CD4-positive, alpha-beta T cell treated with Interleukin-15 for 4 hours (primary cell): ENCODE data around the gene PTGER3.
"Not testable (repeated sequence)": the region's sequence is repeated elsewhere in the genome, so short reads cannot be mapped to it uniquely, and the experiment has no call there.

Experiments
- DNase-seq: peaks from one replicate; pipeline ENCODE4 v3.0.0-alpha.2; 2020; ENCODE audit warnings: low spot score

PTGER3 gene

GRCh38 chr1:70947835-70948234 lies 99.8 kb downstream of the PTGER3 start:
- DNase-seq: no peak

DNA sequence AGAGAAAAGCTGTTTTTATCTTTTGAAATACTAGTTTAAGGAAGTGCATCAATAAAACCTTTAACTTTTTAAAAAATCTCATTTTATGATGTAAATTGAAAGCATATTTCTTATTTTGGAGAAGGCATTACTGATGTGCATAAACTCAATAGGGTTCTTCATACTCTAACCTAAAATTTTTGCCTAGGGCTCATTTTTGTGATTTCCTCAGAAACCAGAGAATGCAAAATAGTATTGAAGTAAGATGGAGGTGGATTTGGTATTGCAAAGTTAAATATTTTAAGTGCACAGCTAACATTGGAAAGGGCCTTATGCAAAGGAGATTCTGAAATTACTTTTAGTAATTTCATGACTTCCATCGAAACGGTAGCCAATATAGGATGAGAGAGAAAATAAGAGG lies 101.9 kb downstream of the PTGER3 start:
- no peak for DNase-seq

GRCh38 chr1:70945251-70945650 lies 102.4 kb downstream of the PTGER3 start:
- DNase-seq: no peak

- DNase-seq: no peak
These were observed 106.1 kb downstream of the PTGER3 start for GRCh38 chr1:70941563-70941962.

GRCh38 chr1:70940398-70940797 lies 107.2 kb downstream of the PTGER3 start:
- not testable (repeated sequence) for DNase-seq

- DNase-seq: no peak
These were observed 113.2 kb downstream of the PTGER3 start for GRCh38 chr1:70934194-70934961.

DNA sequence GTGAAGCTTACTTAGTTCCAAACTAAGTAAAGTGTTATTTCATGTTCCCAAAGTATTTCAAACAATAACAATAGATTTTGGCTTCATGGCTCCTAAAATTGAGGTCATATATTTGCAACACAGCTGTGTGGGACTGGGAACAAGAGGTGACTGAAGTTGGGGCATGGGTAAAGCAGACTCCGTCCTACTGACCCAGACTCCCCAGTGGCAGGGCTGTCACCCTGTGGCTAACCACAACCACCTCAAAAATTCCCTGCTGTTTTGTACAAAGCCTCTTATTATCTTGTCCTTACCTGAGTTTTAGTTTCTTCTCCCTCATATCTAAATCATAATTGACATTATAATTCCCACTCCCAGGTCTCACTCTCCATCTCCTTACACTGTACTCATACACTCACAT lies 117.6 kb downstream of the PTGER3 start:
- DNase-seq: no peak

DNA sequence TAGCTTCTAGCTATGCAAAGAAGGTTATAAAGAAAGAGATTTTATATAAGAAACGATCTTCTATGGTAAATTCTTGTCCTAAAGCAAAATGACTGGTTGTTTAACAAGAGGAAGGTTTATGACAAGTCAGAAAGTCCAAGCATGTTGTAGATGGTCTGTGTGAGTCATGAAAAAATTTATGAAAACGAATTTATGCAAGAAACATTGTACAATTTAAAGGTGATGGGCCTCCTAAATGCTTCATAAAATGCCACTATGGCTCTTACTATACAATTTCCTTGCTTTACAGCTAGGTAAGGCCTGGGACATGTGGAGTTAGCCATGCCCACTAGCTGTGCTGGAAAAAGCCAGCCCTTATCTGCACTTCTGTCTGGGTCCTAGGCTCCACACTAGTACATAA lies 125.4 kb downstream of the PTGER3 start:
- DNase-seq: no peak
